K562 (cell line): Measurements from ENCODE around the gene CCNY.

Experiments
- HMGXB4 ChIP-seq: sonication (generic); formaldehyde crosslinking; IDR thresholded peaks from 2 replicates; pipeline ENCODE4 v1.8.1; 2023; ENCODE audit warnings: mild to moderate bottlenecking, missing genetic modification reagents
- RFX1 ChIP-seq: fragments of 450-650 bp; IDR thresholded peaks from 2 replicates; pipeline ENCODE4 v1.6.1; 2016; ENCODE audit warnings: mild to moderate bottlenecking, moderate library complexity
- SP1 ChIP-seq: sonication (generic); formaldehyde crosslinking; IDR thresholded peaks from 2 replicates; pipeline ENCODE4 v1.8.1; 2022; ENCODE audit warnings: mild to moderate bottlenecking, missing genetic modification reagents
- TF ChIP-seq, protein P1 (sequence below), 2 experiments: IDR thresholded peaks; 2 replicates each; pipeline ENCODE4 v1.6.1; 2012; ENCODE audit warnings: improper control_type of control experiment in 2 of 2, low read depth in 2 of 2, low read length in 2 of 2, borderline replicate concordance in 1 of 2

- TF ChIP-seq, protein P1, sequence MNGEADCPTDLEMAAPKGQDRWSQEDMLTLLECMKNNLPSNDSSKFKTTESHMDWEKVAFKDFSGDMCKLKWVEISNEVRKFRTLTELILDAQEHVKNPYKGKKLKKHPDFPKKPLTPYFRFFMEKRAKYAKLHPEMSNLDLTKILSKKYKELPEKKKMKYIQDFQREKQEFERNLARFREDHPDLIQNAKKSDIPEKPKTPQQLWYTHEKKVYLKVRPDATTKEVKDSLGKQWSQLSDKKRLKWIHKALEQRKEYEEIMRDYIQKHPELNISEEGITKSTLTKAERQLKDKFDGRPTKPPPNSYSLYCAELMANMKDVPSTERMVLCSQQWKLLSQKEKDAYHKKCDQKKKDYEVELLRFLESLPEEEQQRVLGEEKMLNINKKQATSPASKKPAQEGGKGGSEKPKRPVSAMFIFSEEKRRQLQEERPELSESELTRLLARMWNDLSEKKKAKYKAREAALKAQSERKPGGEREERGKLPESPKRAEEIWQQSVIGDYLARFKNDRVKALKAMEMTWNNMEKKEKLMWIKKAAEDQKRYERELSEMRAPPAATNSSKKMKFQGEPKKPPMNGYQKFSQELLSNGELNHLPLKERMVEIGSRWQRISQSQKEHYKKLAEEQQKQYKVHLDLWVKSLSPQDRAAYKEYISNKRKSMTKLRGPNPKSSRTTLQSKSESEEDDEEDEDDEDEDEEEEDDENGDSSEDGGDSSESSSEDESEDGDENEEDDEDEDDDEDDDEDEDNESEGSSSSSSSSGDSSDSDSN (IDR thresholded peaks at IDR 0.05; ENCODE audit: borderline replicate concordance in 1 of 2, low read depth in 2 of 2, low read length in 2 of 2) = no peak
- no peak for TF ChIP-seq RFX1
- no peak for TF ChIP-seq SP1
- no peak for TF ChIP-seq HMGXB4
Measured at GRCh38 chr10:35574924-35575352, 238.6 kb downstream of the CCNY start.
